Activated CD8-positive, alpha-beta T cell treated with anti-CD3 and anti-CD28 coated beads for 36 hours (primary cell): ENCODE results near the gene KAT2B. TPM values are rescaled to one million over a fixed set of nuclear protein-coding genes. Genes with fewer than 3 reads are reported as not detected.
"Not testable (repeated sequence)": the region's sequence is repeated elsewhere in the genome, so short reads cannot be mapped to it uniquely, and the experiment has no call there.

Source experiments
- ATAC-seq: fragments of 200-7000 bp; cut with Tn5 transposase; one replicate; pipeline ENCODE4 v1.10.0; 2021; ENCODE audit warnings: mild to moderate bottlenecking, moderate library complexity
- CTCF ChIA-PET: fragments of 350-600 bp; sonication (Branson Sonifier 250); formaldehyde crosslinking; loops from one replicate; lab custom pipeline; 2021; ENCODE audit warnings: antibody characterized with exemption; lab: Charles Lee
- POLR2A ChIA-PET: fragments of 350-600 bp; sonication (Branson Sonifier 250); formaldehyde crosslinking; loops from one replicate; lab custom pipeline; 2021; ENCODE audit warnings: antibody characterized with exemption; lab: Charles Lee
- DNase-seq: peaks from one replicate; pipeline ENCODE4 v3.0.0-alpha.2; 2020
- H3K27ac Mint-ChIP-seq: one replicate; pipeline ENCODE4 v1.8.0; 2021; ENCODE audit warnings: mild to moderate bottlenecking, mixed read lengths
- H3K27me3 Mint-ChIP-seq: one replicate; pipeline ENCODE4 v1.8.0; 2021; ENCODE audit warnings: mixed read lengths
- H3K36me3 Mint-ChIP-seq: one replicate; pipeline ENCODE4 v1.8.0; 2021; ENCODE audit warnings: low read depth, mixed read lengths
- H3K4me1 Mint-ChIP-seq: one replicate; pipeline ENCODE4 v1.8.0; 2021; ENCODE audit warnings: low read depth, mixed read lengths
- H3K4me3 Mint-ChIP-seq: one replicate; pipeline ENCODE4 v1.8.0; 2021; ENCODE audit warnings: mild to moderate bottlenecking, moderate library complexity, mixed read lengths
- H3K9me3 Mint-ChIP-seq: one replicate; pipeline ENCODE4 v1.8.0; 2021; ENCODE audit warnings: mixed read lengths
- intact Hi-C: fragments of 100-400 bp; cut with micrococcal nuclease; formaldehyde crosslinking; loops from one replicate; pipeline ENCODE4 v1.10.0; 2022
- total RNA-seq, 2 experiments: library from RNA; stranded (reverse); gene quantifications; one replicate each; pipeline ENCODE4 v1.2.3, GENCODE V29; 2021
- TF ChIP-seq, protein P1 (sequence below): fragments of 200-600 bp; IDR thresholded peaks from one replicate; pipeline ENCODE4 v1.8.0; 2022; ENCODE audit warnings: antibody characterized with exemption, mild to moderate bottlenecking

The KAT2B gene
- total RNA-seq, 2 experiments from 2014 or later, result 18.6 to 28.8 TPM

DNA sequence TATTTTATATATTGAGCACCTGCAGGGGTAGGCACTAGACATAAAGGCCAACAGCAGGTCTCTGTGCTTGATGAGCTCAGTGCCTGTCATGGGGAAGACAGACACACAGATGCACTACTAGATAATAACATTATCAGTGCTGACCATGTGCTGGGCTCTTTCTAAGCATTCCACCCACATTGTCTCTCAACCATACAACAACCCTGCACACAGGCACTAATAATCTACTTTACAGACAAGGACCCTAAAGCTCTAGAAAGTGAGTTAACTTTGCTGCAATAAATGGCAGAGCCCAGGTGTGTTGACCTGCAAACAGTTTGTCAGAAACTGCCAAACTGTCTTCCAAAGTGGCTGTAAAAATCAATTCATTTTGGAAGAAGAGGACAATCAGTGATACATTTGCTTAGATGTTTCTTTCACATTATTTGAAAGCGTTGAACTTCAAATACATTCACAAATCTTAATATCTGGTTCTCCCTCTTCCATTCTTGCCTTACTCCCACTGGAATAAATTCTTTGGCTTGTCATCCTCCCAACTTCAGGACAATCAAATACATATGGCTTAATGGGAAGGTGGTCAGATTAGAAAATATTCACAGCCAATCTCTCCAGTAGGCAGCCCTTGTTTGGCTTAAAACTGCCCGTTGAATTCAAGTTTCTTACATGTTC lies 17.2 kb upstream of the KAT2B start:
- intact Hi-C loops, result no loop called here
- no peaks in the 10 kb centered on the region for H3K36me3 Mint-ChIP-seq
- no peak overlapping the region for H3K4me3 Mint-ChIP-seq
- TF ChIP-seq, protein P1, sequence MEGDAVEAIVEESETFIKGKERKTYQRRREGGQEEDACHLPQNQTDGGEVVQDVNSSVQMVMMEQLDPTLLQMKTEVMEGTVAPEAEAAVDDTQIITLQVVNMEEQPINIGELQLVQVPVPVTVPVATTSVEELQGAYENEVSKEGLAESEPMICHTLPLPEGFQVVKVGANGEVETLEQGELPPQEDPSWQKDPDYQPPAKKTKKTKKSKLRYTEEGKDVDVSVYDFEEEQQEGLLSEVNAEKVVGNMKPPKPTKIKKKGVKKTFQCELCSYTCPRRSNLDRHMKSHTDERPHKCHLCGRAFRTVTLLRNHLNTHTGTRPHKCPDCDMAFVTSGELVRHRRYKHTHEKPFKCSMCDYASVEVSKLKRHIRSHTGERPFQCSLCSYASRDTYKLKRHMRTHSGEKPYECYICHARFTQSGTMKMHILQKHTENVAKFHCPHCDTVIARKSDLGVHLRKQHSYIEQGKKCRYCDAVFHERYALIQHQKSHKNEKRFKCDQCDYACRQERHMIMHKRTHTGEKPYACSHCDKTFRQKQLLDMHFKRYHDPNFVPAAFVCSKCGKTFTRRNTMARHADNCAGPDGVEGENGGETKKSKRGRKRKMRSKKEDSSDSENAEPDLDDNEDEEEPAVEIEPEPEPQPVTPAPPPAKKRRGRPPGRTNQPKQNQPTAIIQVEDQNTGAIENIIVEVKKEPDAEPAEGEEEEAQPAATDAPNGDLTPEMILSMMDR, result no peak
- H3K9me3 Mint-ChIP-seq, result no peaks in the 10 kb centered on the region
- no peaks in the 10 kb centered on the region for H3K4me1 Mint-ChIP-seq
- no peak overlapping the region for H3K27ac Mint-ChIP-seq
- CTCF ChIA-PET, result no interaction called here
- DNase-seq (no peak), ATAC-seq (no peak)
- POLR2A ChIA-PET, result no interaction called here
- no peaks in the 10 kb centered on the region for H3K27me3 Mint-ChIP-seq

DNA sequence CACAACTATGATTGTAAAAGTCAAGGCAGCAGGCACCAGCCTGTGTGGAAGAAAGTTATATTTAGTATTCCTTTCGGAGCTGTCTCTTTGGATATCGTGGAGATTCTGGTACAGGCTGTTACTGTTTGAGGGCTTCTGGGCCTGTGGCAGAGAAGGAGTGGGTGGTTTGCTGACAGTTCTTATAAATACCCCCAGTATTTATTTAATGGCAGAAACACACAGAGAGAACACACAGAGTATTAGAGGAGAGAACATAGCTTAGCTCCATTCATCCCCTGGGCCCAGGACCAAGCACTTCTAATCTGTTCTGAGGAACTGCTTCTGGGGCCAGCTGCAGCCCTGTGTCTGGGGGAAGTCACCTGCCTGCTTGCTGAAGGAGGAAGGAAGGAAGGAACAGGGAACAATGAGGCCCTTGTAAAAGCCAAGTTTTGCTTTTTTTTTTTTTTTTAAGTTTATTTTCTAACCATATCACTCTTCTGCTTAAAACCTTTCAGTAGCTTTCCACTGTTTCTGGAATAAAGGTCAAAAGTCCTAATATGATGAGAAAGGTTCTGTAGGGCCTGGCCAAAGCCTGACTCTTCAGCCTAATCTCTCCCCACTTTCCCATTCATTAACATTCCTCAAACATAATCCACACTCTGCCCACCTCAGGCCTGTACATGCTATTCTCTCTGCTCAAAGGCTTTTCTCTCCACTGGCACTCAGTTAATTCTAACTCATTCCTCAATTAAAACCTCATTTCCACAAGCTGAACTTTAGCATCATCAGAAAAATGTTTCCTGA lies 16.4 kb upstream of the KAT2B start:
- intact Hi-C loops, result no loop called here
- Mint-ChIP-seq H3K27me3 (no peaks in the 10 kb centered on the region), H3K4me1 (no peaks in the 10 kb centered on the region), H3K9me3 (no peaks in the 10 kb centered on the region), H3K27ac (no peak overlapping the region), H3K4me3 (no peak overlapping the region), H3K36me3 (no peaks in the 10 kb centered on the region)
- ChIA-PET CTCF (interaction anchor here (1.4 kb wide), 1 partner anchor 17 kb away, joined by 3 read pairs; no protein-coding TSS in a partner anchor), POLR2A (no interaction called here)
- DNase-seq (no peak), ATAC-seq (no peak)
- TF ChIP-seq, protein P1, result no peak

DNA sequence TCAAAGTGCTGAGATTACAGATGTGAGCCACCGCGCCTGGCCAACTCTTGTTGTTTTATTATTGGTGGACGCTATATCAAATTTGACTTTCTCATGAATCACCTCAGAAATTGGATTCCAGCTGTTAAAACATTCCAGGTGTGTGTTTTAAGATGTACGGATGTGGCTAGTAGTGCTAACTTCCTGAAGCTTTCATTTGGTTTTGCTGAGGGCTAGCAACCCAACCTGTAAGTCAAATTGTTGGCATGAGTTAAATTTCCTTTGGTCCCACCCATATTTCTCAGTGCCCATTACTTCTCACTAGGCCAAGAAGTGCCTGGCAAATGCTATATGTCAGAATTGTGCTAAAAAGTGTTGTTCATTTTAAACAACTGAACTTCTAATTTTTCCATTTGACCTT lies 13.1 kb upstream of the KAT2B start:
- H3K27ac Mint-ChIP-seq, result no peak overlapping the region
- TF ChIP-seq, protein P1, result no peak
- ChIA-PET CTCF (no interaction called here), POLR2A (no interaction called here)
- no peaks in the 10 kb centered on the region for H3K27me3 Mint-ChIP-seq
- no peaks in the 10 kb centered on the region for H3K9me3 Mint-ChIP-seq
- no peaks in the 10 kb centered on the region for H3K4me1 Mint-ChIP-seq
- DNase-seq, result no peak
- intact Hi-C loops, result no loop called here
- no peaks in the 10 kb centered on the region for H3K36me3 Mint-ChIP-seq
- ATAC-seq, result no peak
- no peak overlapping the region for H3K4me3 Mint-ChIP-seq

DNA sequence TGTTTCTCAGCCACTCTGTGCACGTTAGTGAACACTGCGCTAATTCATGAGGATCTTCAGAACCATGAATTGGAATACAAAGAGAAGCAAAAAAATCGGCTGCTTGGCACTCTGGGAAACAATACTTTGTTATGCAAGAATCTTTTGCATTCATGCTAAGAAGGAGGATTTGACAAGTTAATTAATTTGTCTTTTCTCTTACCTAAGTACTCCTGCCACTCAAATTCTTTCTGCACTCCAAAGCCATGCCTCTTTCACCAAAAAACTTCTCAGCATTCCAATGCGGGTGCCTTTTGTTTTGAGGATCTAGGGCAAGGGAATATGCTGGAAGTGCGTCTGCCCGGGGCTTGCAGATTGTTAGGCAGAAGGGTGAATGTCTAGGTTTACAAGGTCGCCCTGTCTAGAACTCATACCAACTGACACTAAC lies 11.3 kb upstream of the KAT2B start:
- Mint-ChIP-seq H3K4me1 (no peaks in the 10 kb centered on the region), H3K36me3 (no peaks in the 10 kb centered on the region), H3K4me3 (no peak overlapping the region), H3K27ac (no peak overlapping the region), H3K9me3 (no peaks in the 10 kb centered on the region), H3K27me3 (no peaks in the 10 kb centered on the region)
- ChIA-PET CTCF (no interaction called here), POLR2A (no interaction called here)
- TF ChIP-seq, protein P1, result no peak
- intact Hi-C loops, result no loop called here
- ATAC-seq (no peak), DNase-seq (no peak)

DNA sequence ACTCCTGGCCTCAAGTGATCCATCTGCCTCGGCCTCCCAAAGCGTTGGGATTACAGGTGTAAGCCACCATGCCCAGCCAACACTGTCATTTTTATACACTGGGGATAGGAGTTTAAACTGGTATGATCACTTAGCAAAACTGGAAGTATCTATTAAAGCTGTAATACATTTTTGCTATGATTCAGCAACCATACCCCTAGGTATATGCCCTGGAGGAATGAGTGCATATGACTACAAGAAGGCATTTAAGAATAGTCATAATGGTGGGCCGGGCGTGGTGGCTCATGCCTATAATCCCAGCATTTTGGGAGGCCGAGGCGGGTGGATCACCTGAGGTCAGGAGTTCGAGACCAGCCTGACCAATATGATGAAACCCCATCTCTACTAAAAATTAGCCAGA lies 8.3 kb upstream of the KAT2B start:
- H3K27me3 Mint-ChIP-seq, ATAC-seq, H3K36me3 Mint-ChIP-seq, DNase-seq, POLR2A ChIA-PET, H3K4me1 Mint-ChIP-seq, H3K9me3 Mint-ChIP-seq, intact Hi-C loops, H3K27ac Mint-ChIP-seq, H3K4me3 Mint-ChIP-seq: not testable (repeated sequence)
- CTCF ChIA-PET, result interaction anchor here (0.6 to 1.1 kb wide), 2 partner anchors 10 to 125 kb away, joined by 3 read pairs; no protein-coding TSS in a partner anchor
